Karpas-422 (cell line): ENCODE data around the gene UNC79. TPM values are rescaled to one million over a fixed set of nuclear protein-coding genes. Genes with fewer than 3 reads are reported as not detected.

Experiments
- DNase-seq: peaks from one replicate; pipeline ENCODE4 v3.0.0-alpha.2; 2015
- H2AFZ ChIP-seq: fragments of 200-600 bp; sonication (generic); 2 replicates; pipeline ENCODE4 v1.6.1; 2014; ENCODE audit warnings: antibody characterized with exemption, low read length, mixed read lengths
- H3K27ac ChIP-seq: fragments of 200-600 bp; sonication (generic); 2 replicates; pipeline ENCODE4 v1.5.1; 2014; ENCODE audit warnings: mild to moderate bottlenecking, low read length, moderate library complexity
- H3K27me3 ChIP-seq: fragments of 200-600 bp; sonication (generic); 2 replicates; pipeline ENCODE4 v1.6.1; 2014; ENCODE audit warnings: low read length, mixed read lengths
- H3K36me3 ChIP-seq: fragments of 200-600 bp; sonication (generic); 2 replicates; pipeline ENCODE4 v1.6.1; 2014; ENCODE audit warnings: low read length, mixed read lengths; ENCODE audit not compliant: insufficient read depth
- H3K4me1 ChIP-seq: fragments of 200-600 bp; sonication (generic); 2 replicates; pipeline ENCODE4 v1.6.1; 2014; ENCODE audit warnings: mild to moderate bottlenecking, low read length, mixed read lengths
- H3K4me2 ChIP-seq: fragments of 200-600 bp; sonication (generic); 2 replicates; pipeline ENCODE4 v1.6.1; 2014; ENCODE audit warnings: low read length, low read depth, mild to moderate bottlenecking; ENCODE audit not compliant: poor library complexity, severe bottlenecking
- H3K4me3 ChIP-seq: fragments of 200-600 bp; sonication (generic); 2 replicates; pipeline ENCODE4 v1.5.1; 2014; ENCODE audit warnings: mild to moderate bottlenecking, antibody characterized with exemption, low read length, mixed read lengths
- H3K79me2 ChIP-seq: fragments of 200-600 bp; sonication (generic); 2 replicates; pipeline ENCODE4 v1.6.1; 2014; ENCODE audit warnings: mild to moderate bottlenecking, low read length, mixed read lengths
- H3K9ac ChIP-seq: fragments of 200-600 bp; sonication (generic); 2 replicates; pipeline ENCODE4 v1.6.0; 2014; ENCODE audit warnings: low read length
- H3K9me2 ChIP-seq: fragments of 200-600 bp; sonication (generic), shearing (Covaris generic); replicated peaks from 2 replicates; pipeline ENCODE4 v1.6.0; 2014; ENCODE audit warnings: mild to moderate bottlenecking, low read length, moderate library complexity; ENCODE audit not compliant: insufficient read depth
- H3K9me3 ChIP-seq: fragments of 300-700, 200-600 bp; sonication (generic); 2 replicates; pipeline ENCODE4 v1.6.1; 2014; ENCODE audit warnings: low read length, mixed read lengths
- H4K20me1 ChIP-seq: fragments of 200-600 bp; sonication (generic); 2 replicates; pipeline ENCODE4 v1.6.1; 2014; ENCODE audit warnings: mild to moderate bottlenecking, antibody characterized with exemption, low read length, low read depth; ENCODE audit not compliant: insufficient read depth
- total RNA-seq: library from RNA; depleted of rRNA; stranded (reverse); fragments of >200 nt; shearing (Covaris generic); gene quantifications from 2 replicates; pipeline ENCODE4 v1.2.3, GENCODE V29; 2014; ENCODE audit warnings: low replicate concordance

Gene UNC79
- total RNA-seq, 1 experiment from 2014 or later: 0.19 TPM

DNA sequence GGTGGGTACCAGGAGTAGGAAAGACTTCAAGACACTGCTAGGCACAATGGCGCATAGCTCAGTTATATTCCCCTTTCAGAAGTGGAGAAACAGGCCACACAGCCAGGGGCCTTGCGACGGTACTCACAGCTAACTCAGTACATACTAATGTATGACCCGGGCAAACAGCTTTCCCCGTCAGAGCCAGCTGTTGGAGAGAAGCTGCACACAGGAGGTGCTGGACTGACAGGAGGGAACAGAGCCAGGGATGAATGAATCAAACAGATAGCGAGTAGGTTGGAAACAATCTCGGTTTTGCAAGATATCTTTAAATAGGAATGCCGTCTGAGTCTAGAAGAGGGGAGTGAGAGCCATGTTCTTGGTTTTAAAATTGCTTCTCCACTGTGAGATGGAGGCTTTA, 312.0 kb downstream of the UNC79 start:
- Histone ChIP-seq H3K36me3 (no peaks in the 10 kb centered on the region), H3K79me2 (no peaks in the 10 kb centered on the region), H3K4me1 (peaks cover 10% of the 10 kb centered on the region), H3K9me2 (no peaks in the 10 kb centered on the region), H4K20me1 (no peaks in the 10 kb centered on the region), H2AFZ (no peak overlapping the region), H3K9me3 (no peaks in the 10 kb centered on the region), H3K4me2 (no peak overlapping the region), H3K27ac (no peak overlapping the region), H3K4me3 (no peak overlapping the region), H3K27me3 (no peaks in the 10 kb centered on the region), H3K9ac (no peak overlapping the region)
- no peak for DNase-seq

DNA sequence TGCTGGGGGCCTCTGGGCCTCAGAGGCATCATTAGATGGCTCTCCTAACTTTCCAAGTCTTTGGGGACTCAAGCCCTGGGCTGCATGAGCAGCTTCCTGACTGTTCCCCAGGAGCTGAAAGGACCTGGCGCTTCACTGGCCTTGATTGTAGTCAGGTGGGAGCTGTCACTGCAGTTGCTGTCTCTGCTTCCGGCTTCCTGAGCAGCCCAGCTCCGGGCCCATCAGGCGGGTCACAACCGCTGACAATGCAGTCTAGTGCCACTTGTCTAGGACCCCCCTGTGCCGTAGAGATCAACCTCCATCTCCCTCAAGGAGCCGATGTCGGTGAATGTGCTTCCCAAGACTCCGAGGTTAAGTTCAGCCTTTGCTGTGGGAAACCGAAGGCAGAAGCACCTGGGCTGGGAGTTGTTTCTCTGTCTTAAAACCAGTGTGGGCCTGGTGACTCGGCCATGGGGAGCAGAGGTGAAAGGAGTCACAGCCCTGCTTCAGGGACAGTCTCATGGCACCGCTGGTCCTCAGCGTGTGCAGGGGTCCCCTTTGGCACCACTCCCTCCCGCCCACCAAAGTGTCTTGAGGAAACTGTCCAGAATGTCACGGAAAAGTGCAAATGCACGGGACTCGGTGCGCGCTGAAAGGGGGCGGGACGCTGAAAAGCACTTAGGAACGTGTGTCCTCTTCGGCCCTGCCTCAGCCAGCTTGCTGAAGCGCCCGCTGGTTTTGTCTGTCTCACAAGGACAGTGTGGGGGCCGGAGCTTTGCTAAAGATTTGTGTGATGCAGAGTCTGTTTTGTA, 312.7 kb downstream of the UNC79 start:
- Histone ChIP-seq H3K9ac (no peak overlapping the region), H3K4me3 (no peak overlapping the region), H3K27ac (no peak overlapping the region), H2AFZ (no peak overlapping the region), H3K4me2 (no peak overlapping the region), H4K20me1 (no peaks in the 10 kb centered on the region), H3K4me1 (peaks cover 10% of the 10 kb centered on the region), H3K36me3 (no peaks in the 10 kb centered on the region), H3K79me2 (no peaks in the 10 kb centered on the region), H3K9me3 (no peaks in the 10 kb centered on the region), H3K27me3 (no peaks in the 10 kb centered on the region), H3K9me2 (no peaks in the 10 kb centered on the region)
- DNase-seq: no peak

DNA sequence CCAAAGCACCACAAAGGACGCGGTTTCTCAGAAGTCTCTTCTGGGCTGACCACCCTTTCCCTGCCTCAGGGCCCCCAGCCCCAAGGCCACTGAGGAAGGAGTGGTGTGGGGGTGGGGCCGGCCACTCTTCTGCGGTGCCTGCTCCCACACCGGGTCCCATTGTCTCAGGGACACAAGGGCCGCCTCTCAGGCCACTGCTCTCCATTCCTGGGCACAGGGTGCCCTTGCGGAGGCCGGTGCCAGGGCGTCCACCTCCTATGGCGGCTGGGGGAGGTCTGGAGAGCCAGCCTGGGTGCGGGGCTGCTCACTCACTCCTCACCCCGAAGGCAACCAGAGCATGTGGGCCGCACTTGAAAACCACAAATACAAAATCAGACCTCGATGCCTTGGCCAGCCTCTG, 313.4 kb downstream of the UNC79 start:
- no peaks in the 10 kb centered on the region for H4K20me1 ChIP-seq
- H3K4me2 ChIP-seq: no peak overlapping the region
- no peaks in the 10 kb centered on the region for H3K36me3 ChIP-seq
- H3K4me3 ChIP-seq: no peak overlapping the region
- H3K9me3 ChIP-seq: no peaks in the 10 kb centered on the region
- H3K9ac ChIP-seq: no peak overlapping the region
- no peak overlapping the region for H3K27ac ChIP-seq
- H3K4me1 ChIP-seq: peaks cover 10% of the 10 kb centered on the region
- H3K79me2 ChIP-seq: no peaks in the 10 kb centered on the region
- H3K9me2 ChIP-seq: no peaks in the 10 kb centered on the region
- H2AFZ ChIP-seq: no peak overlapping the region
- H3K27me3 ChIP-seq: no peaks in the 10 kb centered on the region
- DNase-seq: no peak

DNA sequence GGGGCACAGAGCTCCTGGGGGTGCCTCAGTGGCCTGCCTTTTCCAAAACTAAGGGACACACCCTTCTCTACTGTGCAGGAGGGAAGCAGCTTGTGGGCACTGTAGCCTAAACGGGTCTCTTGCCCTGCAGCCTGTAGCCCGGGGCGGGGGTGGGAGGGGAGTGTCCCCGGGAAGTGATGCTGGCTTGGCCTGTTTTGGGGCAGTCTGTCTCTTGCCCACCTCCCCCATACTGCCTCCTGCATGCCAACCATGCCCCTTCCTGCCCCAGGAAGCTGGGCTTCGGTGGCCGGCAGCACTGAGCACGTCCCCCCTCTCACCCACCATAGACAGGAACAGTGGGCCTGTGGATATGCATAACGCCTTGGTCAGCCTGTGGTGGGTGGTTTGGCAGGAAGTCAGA, 314.1 kb downstream of the UNC79 start:
- H3K9ac ChIP-seq: no peak overlapping the region
- no peak for DNase-seq
- H3K27me3 ChIP-seq: no peaks in the 10 kb centered on the region
- H3K4me1 ChIP-seq: peaks cover 10% of the 10 kb centered on the region
- no peak overlapping the region for H3K27ac ChIP-seq
- H3K9me2 ChIP-seq: no peaks in the 10 kb centered on the region
- no peaks in the 10 kb centered on the region for H3K9me3 ChIP-seq
- H3K4me2 ChIP-seq: no peak overlapping the region
- no peaks in the 10 kb centered on the region for H3K79me2 ChIP-seq
- no peaks in the 10 kb centered on the region for H3K36me3 ChIP-seq
- no peak overlapping the region for H2AFZ ChIP-seq
- H4K20me1 ChIP-seq: no peaks in the 10 kb centered on the region
- H3K4me3 ChIP-seq: no peak overlapping the region

DNA sequence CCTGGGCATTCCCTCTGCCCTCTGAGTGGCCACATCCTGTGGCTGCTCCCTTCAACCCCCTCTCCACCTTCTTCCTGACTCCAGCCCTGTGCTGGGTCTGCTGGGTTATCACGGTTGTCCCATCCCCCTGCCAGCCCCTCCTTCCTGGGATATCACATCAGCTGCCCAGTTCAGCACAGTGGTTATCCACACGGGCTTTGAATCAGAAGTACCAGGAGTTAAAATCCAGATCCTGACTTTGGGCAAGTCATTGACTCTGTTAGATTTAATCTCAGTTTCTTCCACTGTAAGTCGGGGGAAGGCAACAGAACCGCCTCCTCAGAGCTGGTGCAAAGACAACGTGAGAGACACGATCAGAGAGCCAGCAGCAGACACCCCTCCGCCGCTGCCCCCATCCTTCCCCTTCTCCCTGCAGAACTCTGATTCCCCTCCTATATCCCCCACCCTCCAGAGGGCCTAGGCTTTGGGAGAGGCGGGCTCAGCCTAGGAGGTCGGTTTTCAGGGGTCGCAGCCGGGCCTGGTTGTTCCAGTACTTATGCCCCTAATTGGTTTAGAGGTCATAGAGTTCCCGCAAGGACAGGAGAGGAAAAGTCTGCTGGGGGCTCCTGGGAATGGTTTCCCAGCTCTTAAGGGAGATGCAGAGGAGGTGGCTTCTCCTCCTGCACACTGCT, 315.0 kb downstream of the UNC79 start:
- peaks cover 10% of the 10 kb centered on the region for H3K4me1 ChIP-seq
- H3K9me3 ChIP-seq: no peaks in the 10 kb centered on the region
- no peak overlapping the region for H2AFZ ChIP-seq
- no peaks in the 10 kb centered on the region for H4K20me1 ChIP-seq
- H3K9me2 ChIP-seq: no peaks in the 10 kb centered on the region
- no peaks in the 10 kb centered on the region for H3K27me3 ChIP-seq
- no peak overlapping the region for H3K4me2 ChIP-seq
- no peaks in the 10 kb centered on the region for H3K79me2 ChIP-seq
- H3K9ac ChIP-seq: no peak overlapping the region
- no peak overlapping the region for H3K27ac ChIP-seq
- DNase-seq: no peak
- no peaks in the 10 kb centered on the region for H3K36me3 ChIP-seq
- H3K4me3 ChIP-seq: no peak overlapping the region

DNA sequence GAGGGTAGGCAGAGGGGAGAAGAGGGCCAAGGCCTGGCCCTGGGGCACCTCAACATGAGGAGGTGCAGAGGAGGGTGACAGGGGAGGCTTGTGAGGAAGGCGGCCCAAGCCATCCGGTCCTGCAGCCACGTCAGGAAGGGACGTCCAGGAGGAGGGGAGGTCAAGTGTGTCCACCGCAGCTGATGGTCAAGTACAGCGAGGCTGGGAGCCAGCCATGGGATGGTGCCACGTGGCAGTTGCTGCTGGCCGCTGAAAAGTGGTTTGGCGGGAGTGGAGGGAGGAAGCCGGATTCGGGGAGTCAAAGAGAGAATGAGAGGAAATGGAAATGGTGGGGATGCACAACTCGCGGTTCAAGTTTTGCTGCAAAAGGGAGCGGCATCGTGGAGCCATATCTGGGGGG, 316.4 kb downstream of the UNC79 start:
- peaks cover 3% of the 10 kb centered on the region for H3K4me1 ChIP-seq
- no peak overlapping the region for H3K4me2 ChIP-seq
- no peaks in the 10 kb centered on the region for H3K27me3 ChIP-seq
- DNase-seq: no peak
- H3K79me2 ChIP-seq: no peaks in the 10 kb centered on the region
- no peaks in the 10 kb centered on the region for H3K9me3 ChIP-seq
- no peak overlapping the region for H3K9ac ChIP-seq
- H3K4me3 ChIP-seq: no peak overlapping the region
- no peak overlapping the region for H2AFZ ChIP-seq
- no peaks in the 10 kb centered on the region for H3K9me2 ChIP-seq
- H4K20me1 ChIP-seq: no peaks in the 10 kb centered on the region
- no peak overlapping the region for H3K27ac ChIP-seq
- no peaks in the 10 kb centered on the region for H3K36me3 ChIP-seq

DNA sequence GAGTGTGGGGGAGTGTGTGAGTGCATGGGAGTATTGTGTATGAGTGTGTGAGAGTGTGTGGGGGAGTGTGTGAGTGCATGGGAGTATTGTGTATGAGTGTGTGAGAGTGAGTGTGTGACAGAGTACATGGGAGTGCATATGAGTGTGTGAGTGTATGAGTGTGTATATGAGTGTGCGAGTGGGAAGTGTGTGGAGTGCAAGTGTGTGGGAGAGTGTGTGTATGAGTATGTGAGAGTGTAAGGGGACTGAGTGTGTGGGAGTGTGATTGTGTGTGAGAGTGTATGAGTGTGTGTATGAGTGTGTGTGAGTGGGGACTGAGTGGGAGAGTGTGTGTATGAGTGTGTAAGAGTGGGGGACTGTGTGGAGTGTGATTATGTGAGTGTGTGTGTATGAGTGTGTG, 316.8 kb downstream of the UNC79 start:
- no peaks in the 10 kb centered on the region for H4K20me1 ChIP-seq
- no peaks in the 10 kb centered on the region for H3K4me1 ChIP-seq
- no peaks in the 10 kb centered on the region for H3K79me2 ChIP-seq
- H3K36me3 ChIP-seq: no peaks in the 10 kb centered on the region
- H3K4me3 ChIP-seq: no peak overlapping the region
- no peak overlapping the region for H3K27ac ChIP-seq
- H3K9ac ChIP-seq: no peak overlapping the region
- H3K4me2 ChIP-seq: no peak overlapping the region
- no peak for DNase-seq
- no peak overlapping the region for H2AFZ ChIP-seq
- no peaks in the 10 kb centered on the region for H3K9me2 ChIP-seq
- H3K27me3 ChIP-seq: no peaks in the 10 kb centered on the region
- no peaks in the 10 kb centered on the region for H3K9me3 ChIP-seq

DNA sequence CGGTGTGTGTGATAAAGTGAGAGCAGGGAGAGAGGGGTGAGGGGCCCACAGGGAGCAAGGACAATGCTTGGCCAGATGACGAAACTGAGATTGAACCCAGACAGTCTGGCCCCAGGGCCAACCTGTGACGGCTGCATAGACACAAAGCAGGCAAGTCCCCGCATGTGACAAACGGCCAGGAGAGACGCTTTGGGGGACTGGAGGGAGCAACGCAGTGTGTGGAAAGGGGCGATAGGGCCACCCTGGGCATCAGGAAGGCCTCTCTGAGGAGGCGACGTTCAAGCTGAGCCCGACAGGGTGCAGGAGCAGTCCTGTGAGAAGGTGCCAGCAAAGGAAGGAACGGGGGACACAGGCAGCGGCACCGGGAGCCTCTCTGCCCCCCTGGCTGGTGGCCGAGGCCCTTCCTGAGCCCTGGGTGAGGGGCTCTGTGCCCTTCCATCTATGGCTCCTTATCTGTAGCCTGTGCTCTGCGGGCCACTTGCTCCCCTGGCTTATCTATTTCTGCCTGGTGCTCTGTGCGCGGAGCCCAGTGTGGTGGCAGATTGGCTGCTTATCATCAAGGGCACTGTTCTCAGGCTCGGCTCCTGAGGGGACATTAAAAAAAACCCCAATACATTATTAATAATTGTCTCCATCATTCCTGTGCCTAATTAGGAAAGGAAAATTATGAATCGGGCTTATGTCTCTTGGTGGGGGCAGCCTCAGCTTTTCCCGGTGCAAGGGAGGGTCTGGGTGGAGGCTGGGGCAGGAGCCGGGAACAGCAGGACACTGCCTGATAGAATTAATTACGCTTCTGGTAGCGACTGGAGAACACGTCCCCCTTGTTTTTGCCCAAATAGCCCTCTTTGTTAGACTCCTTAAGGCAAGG, 317.7 kb downstream of the UNC79 start:
- H3K9me2 ChIP-seq: no peaks in the 10 kb centered on the region
- H3K79me2 ChIP-seq: no peaks in the 10 kb centered on the region
- no peak overlapping the region for H2AFZ ChIP-seq
- H3K36me3 ChIP-seq: no peaks in the 10 kb centered on the region
- H3K27me3 ChIP-seq: no peaks in the 10 kb centered on the region
- H3K4me1 ChIP-seq: no peaks in the 10 kb centered on the region
- H3K27ac ChIP-seq: no peak overlapping the region
- no peak overlapping the region for H3K9ac ChIP-seq
- H3K9me3 ChIP-seq: no peaks in the 10 kb centered on the region
- DNase-seq: no peak
- no peak overlapping the region for H3K4me3 ChIP-seq
- H3K4me2 ChIP-seq: no peak overlapping the region
- H4K20me1 ChIP-seq: no peaks in the 10 kb centered on the region
